Esophagus muscularis mucosa (tissue), 3 donors: ENCODE data around the gene UXT.

Source experiments
- POLR2A ChIP-seq: fragments of 450-650 bp; IDR thresholded peaks from one replicate; pipeline ENCODE4 v1.6.1; 2017; ENCODE audit warnings: antibody characterized with exemption, moderate library complexity, mild to moderate bottlenecking, low read depth
- POLR2AphosphoS5 ChIP-seq, 2 donors: sonication (generic); formaldehyde crosslinking; IDR thresholded peaks; one replicate each; pipeline ENCODE4 v1.6.1; 2017; ENCODE audit warnings: antibody characterized with exemption in 2 of 2
- TF ChIP-seq, protein P1 (sequence below), 3 experiments: fragments of 200-600 bp in 2 of 3; fragments of 450-650 bp in 1 of 3; sonication (generic) in 2 of 3; IDR thresholded peaks; one replicate each; pipeline ENCODE4 v1.5.1; 2017 to 2019; ENCODE audit warnings: antibody characterized with exemption in 3 of 3, mild to moderate bottlenecking in 2 of 3, moderate library complexity in 1 of 3

DNA sequence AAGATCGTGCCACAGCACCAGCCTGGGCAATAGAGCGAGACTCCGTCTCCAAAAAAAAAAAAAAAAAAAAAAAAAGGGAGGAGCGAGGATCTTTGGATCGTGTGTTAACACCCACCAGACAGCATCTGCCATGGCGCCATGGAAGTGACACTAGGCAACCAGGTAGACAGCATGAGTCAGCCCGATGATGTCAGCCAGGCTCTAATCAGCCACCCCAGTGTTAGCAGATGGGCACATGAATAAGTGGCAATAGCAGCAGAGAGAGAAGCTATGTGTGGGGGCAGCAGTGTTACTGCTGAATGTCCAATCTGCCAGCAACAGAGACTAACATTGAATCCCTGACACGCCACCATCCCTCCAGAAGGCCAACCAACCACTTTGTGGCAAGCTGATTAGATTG, 45.9 kb downstream of the UXT start:
- TF ChIP-seq POLR2A (no peak), POLR2AphosphoS5 (IDR thresholded peaks at IDR 0.05) (no peak)
- TF ChIP-seq, protein P1, sequence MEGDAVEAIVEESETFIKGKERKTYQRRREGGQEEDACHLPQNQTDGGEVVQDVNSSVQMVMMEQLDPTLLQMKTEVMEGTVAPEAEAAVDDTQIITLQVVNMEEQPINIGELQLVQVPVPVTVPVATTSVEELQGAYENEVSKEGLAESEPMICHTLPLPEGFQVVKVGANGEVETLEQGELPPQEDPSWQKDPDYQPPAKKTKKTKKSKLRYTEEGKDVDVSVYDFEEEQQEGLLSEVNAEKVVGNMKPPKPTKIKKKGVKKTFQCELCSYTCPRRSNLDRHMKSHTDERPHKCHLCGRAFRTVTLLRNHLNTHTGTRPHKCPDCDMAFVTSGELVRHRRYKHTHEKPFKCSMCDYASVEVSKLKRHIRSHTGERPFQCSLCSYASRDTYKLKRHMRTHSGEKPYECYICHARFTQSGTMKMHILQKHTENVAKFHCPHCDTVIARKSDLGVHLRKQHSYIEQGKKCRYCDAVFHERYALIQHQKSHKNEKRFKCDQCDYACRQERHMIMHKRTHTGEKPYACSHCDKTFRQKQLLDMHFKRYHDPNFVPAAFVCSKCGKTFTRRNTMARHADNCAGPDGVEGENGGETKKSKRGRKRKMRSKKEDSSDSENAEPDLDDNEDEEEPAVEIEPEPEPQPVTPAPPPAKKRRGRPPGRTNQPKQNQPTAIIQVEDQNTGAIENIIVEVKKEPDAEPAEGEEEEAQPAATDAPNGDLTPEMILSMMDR (IDR thresholded peaks at IDR 0.05): no peak
